Esophagus squamous epithelium (tissue), 4 donors: ENCODE data around the gene ZCCHC24.

Source experiments
- POLR2A ChIP-seq, 4 donors: fragments of 450-650 bp; IDR thresholded peaks; one replicate each; pipeline ENCODE4 v1.6.1; 2017; ENCODE audit warnings: antibody characterized with exemption in 4 of 4, mild to moderate bottlenecking in 4 of 4, moderate library complexity in 3 of 4
- TF ChIP-seq, protein P1 (sequence below), 6 experiments: fragments of 450-650 bp in 4 of 6; fragments of 200-600 bp in 2 of 6; sonication (generic) in 2 of 6; IDR thresholded peaks; one replicate each; pipeline ENCODE4 v1.5.1; 2016 to 2019; ENCODE audit warnings: antibody characterized with exemption in 6 of 6, mild to moderate bottlenecking in 4 of 6, moderate library complexity in 4 of 6

DNA sequence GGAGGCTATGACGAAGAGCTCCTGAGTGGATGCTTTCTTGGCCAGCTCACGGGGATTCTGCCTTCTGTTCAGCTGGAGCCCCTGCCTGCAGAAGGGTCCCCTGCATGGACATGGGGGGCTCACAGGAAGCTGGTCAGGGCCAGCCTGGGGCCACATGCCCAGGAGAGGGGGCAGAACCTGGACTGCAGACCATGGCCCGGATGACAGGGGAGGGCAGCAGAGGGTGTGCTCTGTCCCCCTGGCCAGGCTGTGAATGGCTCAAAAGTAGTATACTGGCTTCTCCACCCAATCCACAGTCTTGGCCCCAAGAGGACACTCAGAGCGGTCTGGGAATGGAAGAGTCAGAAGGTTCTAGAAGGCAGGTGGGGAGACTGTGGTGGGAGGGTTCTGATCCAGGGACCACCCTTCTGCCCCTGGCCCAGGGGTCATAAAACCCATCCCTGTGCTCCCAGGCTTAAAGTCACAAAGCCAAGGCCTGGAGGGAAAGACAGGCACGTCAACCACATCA lies 57.9 kb downstream of the ZCCHC24 start:
- TF ChIP-seq, protein P1, sequence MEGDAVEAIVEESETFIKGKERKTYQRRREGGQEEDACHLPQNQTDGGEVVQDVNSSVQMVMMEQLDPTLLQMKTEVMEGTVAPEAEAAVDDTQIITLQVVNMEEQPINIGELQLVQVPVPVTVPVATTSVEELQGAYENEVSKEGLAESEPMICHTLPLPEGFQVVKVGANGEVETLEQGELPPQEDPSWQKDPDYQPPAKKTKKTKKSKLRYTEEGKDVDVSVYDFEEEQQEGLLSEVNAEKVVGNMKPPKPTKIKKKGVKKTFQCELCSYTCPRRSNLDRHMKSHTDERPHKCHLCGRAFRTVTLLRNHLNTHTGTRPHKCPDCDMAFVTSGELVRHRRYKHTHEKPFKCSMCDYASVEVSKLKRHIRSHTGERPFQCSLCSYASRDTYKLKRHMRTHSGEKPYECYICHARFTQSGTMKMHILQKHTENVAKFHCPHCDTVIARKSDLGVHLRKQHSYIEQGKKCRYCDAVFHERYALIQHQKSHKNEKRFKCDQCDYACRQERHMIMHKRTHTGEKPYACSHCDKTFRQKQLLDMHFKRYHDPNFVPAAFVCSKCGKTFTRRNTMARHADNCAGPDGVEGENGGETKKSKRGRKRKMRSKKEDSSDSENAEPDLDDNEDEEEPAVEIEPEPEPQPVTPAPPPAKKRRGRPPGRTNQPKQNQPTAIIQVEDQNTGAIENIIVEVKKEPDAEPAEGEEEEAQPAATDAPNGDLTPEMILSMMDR (IDR thresholded peaks at IDR 0.05): no peak
- TF ChIP-seq POLR2A (IDR thresholded peaks at IDR 0.05): no peak
